ENCODE data around the gene CDH20. TPM values are rescaled to one million over a fixed set of nuclear protein-coding genes. Genes with fewer than 3 reads are reported as not detected.

Gene CDH20
- total and polyA plus RNA-seq, 2 of the 13 experiments (the other 11 are each of a cell fraction or from before 2014, with no cell fraction given): not detected

GRCh38 chr18:61582202-61582710 is 249.0 kb downstream of the CDH20 start:
- ATAC-seq (no peak; the same call in 2 of the 3 replicates), DNase-seq (ENCODE audit: low spot score) (no peak), FAIRE-seq (no peak)
- Histone ChIP-seq H3K4me3 (replicated peaks in 1 of 3; ENCODE audit: insufficient read depth in 1 of 3, low read depth in 2 of 3, low read length in 3 of 3) (peak overlapping the region in 1 of 3 experiments; percentile 26; a peak in 1 of 6 replicates), H3K36me3 (replicated peaks in 1 of 2; ENCODE audit: control insufficient read depth in 1 of 2, insufficient read depth in 2 of 2, low read length in 2 of 2) (no peaks in the 10 kb centered on the region), H3K79me2 (ENCODE audit: insufficient read depth, low read length) (no peaks in the 10 kb centered on the region), H3K4me2 (ENCODE audit: low read depth, low read length) (peak overlapping the region; percentile 64; the same call in 1 of the 2 replicates), H2AFZ (ENCODE audit: low read length) (no peak overlapping the region), H4K20me1 (ENCODE audit: insufficient read depth, low read length) (no peaks in the 10 kb centered on the region), H3K9ac (ENCODE audit: insufficient read depth, low read depth, low read length) (no peak overlapping the region), H3K9me3 (ENCODE audit: low read length) (no peaks in the 10 kb centered on the region), H3K27ac (ENCODE audit: extremely low read length, insufficient read depth, low read length) (no peak overlapping the region), H3K27me3 (ENCODE audit: control insufficient read depth in 1 of 2, insufficient read depth in 2 of 2, low read length in 2 of 2) (0 out of 5 replicates have a peak, but pooled peaks cover 0 to 4% of the 10 kb centered on the region in 2 experiments), H3K4me1 (ENCODE audit: insufficient read depth, low read length) (no peaks in the 10 kb centered on the region)
- BruUV-seq (replicated peaks): no TSS peak
- in situ Hi-C loops (cut with HindIII; ENCODE audit: extremely low pct_ligation_motif_present, low pct_unique_long_range_greater_than_20kb) (no loop called here), intact Hi-C loops (cut with micrococcal nuclease; ENCODE audit: unreplicated experiment) (no loop called here)
- POLR2A ChIA-PET: no interaction called here
- no peak for TF ChIP-seq HDAC1 (CRISPR knock-in tag; IDR thresholded peaks at IDR 0.05)
- no peak for TF ChIP-seq SALL1 (CRISPR knock-in tag; IDR thresholded peaks at IDR 0.05)
- no peak for TF ChIP-seq POLR2AphosphoS5 (IDR thresholded peaks at IDR 0.05; ENCODE audit: low read depth, low read length)
- TF ChIP-seq ARNTL (CRISPR knock-in tag; IDR thresholded peaks at IDR 0.05): no peak
- no peak for TF ChIP-seq REPIN1 (CRISPR knock-in tag; IDR thresholded peaks at IDR 0.05; ENCODE audit: borderline replicate concordance, low read depth)
- no peak for TF ChIP-seq CBX1 (IDR thresholded peaks at IDR 0.05; ENCODE audit: low read depth)
- TF ChIP-seq IRF1 (CRISPR knock-in tag; IDR thresholded peaks at IDR 0.05; ENCODE audit: low read depth): no peak
- no peak for TF ChIP-seq ZNF512B (CRISPR knock-in tag; IDR thresholded peaks at IDR 0.05; ENCODE audit: borderline replicate concordance)
- TF ChIP-seq ZNF3 (CRISPR knock-in tag; IDR thresholded peaks at IDR 0.05): no peak
- TF ChIP-seq DBP (CRISPR knock-in tag; IDR thresholded peaks at IDR 0.05; ENCODE audit: not compliant biosample characterization): no peak
- TF ChIP-seq ATF3 (CRISPR knock-in tag; IDR thresholded peaks at IDR 0.05): no peak
- no peak for TF ChIP-seq TOPORS (CRISPR knock-in tag; IDR thresholded peaks at IDR 0.05)
- TF ChIP-seq NCOA5 (CRISPR knock-in tag; IDR thresholded peaks at IDR 0.05): no peak
- no peak for TF ChIP-seq YEATS2 (CRISPR knock-in tag; IDR thresholded peaks at IDR 0.05; ENCODE audit: borderline replicate concordance)
- no peak for TF ChIP-seq ZFYVE20 (CRISPR knock-in tag; IDR thresholded peaks at IDR 0.05; ENCODE audit: borderline replicate concordance, low read depth)
- no peak for TF ChIP-seq IKZF5 (CRISPR knock-in tag; IDR thresholded peaks at IDR 0.05)
- no peak for TF ChIP-seq ADNP (CRISPR knock-in tag; IDR thresholded peaks at IDR 0.05)
- TF ChIP-seq NFYB (CRISPR knock-in tag; IDR thresholded peaks at IDR 0.05): no peak
- WGBS (ENCODE audit: low lambda C conversion rate): 49% methylated on average over 8 of the region's 15 CpGs
- CTCF ChIA-PET (ENCODE audit: low intra/inter-chr PET ratio, low total read pairs): interaction anchor here (2.2 kb wide), 1 partner anchor 549 kb away, joined by 11 read pairs; no protein-coding TSS in a partner anchor
